ENCODE results near the gene AMBRA1.

Gene AMBRA1

DNA sequence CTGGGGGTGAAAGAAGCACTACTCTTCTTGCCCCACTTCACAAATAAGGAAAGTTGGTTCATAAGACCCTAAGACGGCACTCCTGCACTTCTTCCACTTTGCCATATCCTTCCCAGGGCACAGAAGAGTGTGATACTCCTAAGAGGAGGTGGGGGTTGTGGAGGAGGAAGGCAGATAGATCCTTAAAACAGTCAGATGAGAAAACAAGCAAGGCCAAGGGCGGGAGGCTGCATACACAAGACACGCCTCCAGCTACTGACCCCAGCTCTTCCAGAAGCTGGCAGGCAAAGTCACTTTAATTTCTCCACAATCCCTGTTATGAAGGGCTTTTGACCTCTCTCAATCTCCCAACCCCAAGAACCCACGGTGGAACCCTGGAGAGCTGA is 200.6 kb downstream of the AMBRA1 start:
- H3K36me3 ChIP-seq (ENCODE audit: control insufficient read depth, insufficient read depth, low read length) = peaks cover 8% of the 10 kb centered on the region
- no peak overlapping the region for H3K27ac ChIP-seq (ENCODE audit: low read depth, low read length)
- H3K4me3 ChIP-seq (ENCODE audit: low read length) = no peak overlapping the region
- H3K4me1 ChIP-seq (ENCODE audit: control insufficient read depth, insufficient read depth, low read length) = no peaks in the 10 kb centered on the region
- no peak overlapping the region for H3K9ac ChIP-seq (ENCODE audit: low read length)
- H3K27me3 ChIP-seq (ENCODE audit: control insufficient read depth, insufficient read depth, low read length) = peaks cover 20% of the 10 kb centered on the region

DNA sequence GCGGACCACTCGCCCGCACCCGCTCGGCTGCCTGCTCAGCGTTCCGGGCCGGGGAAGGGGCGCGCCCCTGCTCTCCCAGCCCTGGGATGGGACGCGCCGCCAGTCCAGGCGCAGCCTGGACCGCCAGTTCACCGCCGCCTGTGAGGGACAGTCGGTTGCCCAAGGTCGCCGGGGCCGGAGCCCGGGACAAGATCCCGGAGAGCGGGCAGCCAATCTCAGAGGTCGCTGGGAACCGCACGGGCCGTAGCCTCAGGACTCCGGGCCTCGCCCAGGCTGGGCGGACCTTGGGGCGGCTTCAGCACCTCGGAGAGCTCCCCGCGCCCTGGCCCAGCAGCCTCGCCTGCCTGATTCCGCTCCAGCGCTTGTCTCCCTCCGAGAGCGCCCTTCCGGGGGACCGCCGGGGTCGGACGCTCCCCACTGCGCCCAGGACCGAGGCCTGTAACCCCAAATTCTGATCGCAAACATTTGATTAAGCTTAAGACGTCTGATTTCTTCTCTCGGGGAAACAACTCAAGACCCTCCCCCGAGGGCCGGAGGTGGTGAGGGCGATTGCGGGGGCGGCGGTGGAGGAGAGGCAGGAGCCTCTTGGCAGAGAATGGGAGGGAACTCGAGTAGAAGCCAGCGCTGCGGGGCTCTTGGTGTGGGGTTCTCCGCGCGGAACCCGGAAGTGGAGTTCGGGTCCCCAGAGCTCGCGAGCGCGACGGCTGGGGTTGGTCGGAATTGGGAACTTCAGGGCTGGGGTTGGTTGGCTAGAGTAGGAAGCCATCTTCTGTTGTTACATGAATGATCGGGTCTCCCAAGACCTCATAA is 201.2 kb downstream of the AMBRA1 start:
- Histone ChIP-seq H3K4me1 (ENCODE audit: control insufficient read depth, insufficient read depth, low read length) (no peaks in the 10 kb centered on the region), H3K27me3 (ENCODE audit: control insufficient read depth, insufficient read depth, low read length) (peaks cover 20% of the 10 kb centered on the region), H3K27ac (ENCODE audit: low read depth, low read length) (no peak overlapping the region), H3K36me3 (ENCODE audit: control insufficient read depth, insufficient read depth, low read length) (peaks cover 4% of the 10 kb centered on the region), H3K4me3 (ENCODE audit: low read length) (peak overlapping the region; percentile 44), H3K9ac (ENCODE audit: low read length) (no peak overlapping the region)

DNA sequence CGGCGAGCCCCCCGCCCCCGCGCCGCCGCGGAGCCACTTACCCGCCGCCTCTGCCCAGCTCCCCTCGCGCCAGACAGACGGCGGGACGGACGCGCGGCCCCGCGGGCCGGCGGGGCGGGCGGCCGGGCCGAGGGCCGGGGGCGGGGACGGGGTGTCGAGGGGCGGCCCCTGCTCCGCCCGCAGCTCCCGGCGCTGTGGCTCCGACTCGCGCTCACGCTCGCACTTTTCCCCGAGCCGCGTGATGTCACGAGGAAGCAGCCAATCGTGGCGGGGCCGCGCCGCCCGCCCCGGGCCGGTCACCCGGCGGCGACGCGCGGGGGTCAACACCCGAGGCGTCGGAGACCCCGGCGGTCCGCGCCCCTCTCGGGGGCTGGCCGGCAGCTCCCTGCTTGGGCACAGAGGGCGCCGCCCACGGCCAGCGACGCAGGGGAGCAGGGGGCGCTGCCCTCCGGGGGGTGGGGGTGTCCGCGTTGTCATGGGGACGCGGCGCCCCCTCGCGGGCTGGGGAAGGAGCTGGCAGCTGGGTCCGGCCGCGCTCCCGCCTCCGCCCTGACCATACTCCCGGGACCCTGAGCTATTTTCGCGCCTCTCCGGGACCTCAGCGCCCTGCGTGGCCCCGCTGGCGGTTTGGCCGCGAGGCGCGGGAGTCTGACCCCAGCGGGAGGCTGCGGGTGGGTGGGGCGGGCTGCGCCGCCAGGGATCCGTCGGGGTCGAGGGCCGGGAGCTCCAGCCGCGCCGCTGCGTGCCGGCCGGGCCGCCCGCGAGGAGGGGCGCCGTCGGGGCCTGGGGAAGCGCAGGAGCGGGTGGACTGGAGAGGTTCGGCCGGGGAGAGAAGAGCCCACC is 202.0 kb downstream of the AMBRA1 start, which contains the start of gene CHRM4:
TSS of gene CHRM4 (minus strand) at position 199 of the 843 bp plus-strand sequence. CDS start 5,219 bp downstream, outside the sequence.
- Histone ChIP-seq H3K27me3 (ENCODE audit: control insufficient read depth, insufficient read depth, low read length) (peaks cover 24% of the 10 kb centered on the region), H3K27ac (ENCODE audit: low read depth, low read length) (no peak within 1 kb of the TSS), H3K4me1 (ENCODE audit: control insufficient read depth, insufficient read depth, low read length) (no peaks in the 10 kb centered on the region), H3K9ac (ENCODE audit: low read length) (no peak within 1 kb of the TSS), H3K36me3 (ENCODE audit: control insufficient read depth, insufficient read depth, low read length) (no peaks in the 10 kb centered on the region), H3K4me3 (ENCODE audit: low read length) (peak within 1 kb of the TSS; percentile 44)

DNA sequence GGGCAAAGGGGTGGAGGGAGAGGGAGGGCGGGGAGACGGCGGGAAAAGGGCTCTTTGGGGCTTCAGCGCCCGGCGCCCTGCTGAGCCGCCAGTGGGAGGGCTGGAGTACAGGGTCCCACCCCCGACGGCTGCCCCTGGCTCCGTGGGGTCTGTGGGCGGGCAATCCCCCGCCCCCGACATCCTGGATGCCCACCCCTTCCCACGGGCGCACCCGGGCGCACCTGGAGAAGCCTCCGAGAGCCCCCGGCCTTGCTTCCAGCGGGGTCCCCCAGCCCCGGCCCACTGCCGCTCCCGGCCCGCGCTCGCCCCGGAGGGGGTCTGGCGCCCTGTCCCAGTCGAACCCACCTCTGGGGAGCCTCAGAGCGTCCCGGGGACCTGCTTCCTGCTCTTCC is 202.6 kb downstream of the AMBRA1 start:
- peaks cover 27% of the 10 kb centered on the region for H3K27me3 ChIP-seq (ENCODE audit: control insufficient read depth, insufficient read depth, low read length)
- no peaks in the 10 kb centered on the region for H3K36me3 ChIP-seq (ENCODE audit: control insufficient read depth, insufficient read depth, low read length)
- H3K4me3 ChIP-seq (ENCODE audit: low read length) = no peak overlapping the region
- no peak overlapping the region for H3K27ac ChIP-seq (ENCODE audit: low read depth, low read length)
- H3K4me1 ChIP-seq (ENCODE audit: control insufficient read depth, insufficient read depth, low read length) = no peaks in the 10 kb centered on the region
- no peak overlapping the region for H3K9ac ChIP-seq (ENCODE audit: low read length)

DNA sequence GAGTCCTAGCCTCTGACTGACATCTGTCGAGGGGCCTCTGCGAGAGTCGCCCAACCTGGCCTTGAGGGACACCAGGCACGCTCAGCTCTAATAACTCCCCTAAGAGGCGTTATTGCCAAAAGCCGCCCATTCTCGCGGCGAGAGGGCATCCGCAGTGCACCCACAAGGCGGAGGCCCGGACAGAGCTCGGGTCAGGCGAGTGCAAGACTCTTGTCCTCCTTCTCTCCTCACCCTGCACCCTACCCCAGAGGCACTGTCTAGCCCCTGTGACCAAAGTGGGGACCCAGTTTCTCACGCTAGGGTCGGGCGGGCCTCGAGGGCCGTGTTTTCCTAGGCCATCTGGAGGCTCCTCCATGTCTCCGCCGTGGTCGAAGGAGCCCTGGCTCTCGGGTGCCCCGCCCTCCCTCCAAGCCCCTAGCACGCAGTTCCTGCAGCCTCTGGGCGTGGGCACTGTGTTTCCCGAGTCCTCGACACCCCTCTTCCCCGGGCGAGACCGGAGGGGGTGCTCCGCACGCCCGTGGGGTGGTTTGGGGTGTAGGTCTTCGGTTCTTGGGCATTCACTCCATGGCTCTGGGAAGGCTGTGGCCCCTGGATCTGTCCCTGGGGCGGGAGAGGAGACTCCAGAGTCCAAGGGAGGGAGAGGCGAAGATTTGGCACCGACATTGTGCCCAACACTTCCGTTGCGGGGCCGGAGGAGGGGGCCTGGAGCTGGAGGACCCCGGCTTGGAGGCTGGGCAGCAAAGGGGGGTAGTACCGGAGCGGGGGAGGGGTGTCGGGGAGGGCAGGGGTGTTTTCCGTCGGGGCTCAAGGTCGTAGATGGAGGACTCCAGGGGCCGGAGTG is 203.3 kb downstream of the AMBRA1 start:
- Histone ChIP-seq H3K4me3 (ENCODE audit: low read length) (no peak overlapping the region), H3K36me3 (ENCODE audit: control insufficient read depth, insufficient read depth, low read length) (no peaks in the 10 kb centered on the region), H3K4me1 (ENCODE audit: control insufficient read depth, insufficient read depth, low read length) (no peaks in the 10 kb centered on the region), H3K27me3 (ENCODE audit: control insufficient read depth, insufficient read depth, low read length) (peaks cover 27% of the 10 kb centered on the region), H3K27ac (ENCODE audit: low read depth, low read length) (no peak overlapping the region), H3K9ac (ENCODE audit: low read length) (no peak overlapping the region)

DNA sequence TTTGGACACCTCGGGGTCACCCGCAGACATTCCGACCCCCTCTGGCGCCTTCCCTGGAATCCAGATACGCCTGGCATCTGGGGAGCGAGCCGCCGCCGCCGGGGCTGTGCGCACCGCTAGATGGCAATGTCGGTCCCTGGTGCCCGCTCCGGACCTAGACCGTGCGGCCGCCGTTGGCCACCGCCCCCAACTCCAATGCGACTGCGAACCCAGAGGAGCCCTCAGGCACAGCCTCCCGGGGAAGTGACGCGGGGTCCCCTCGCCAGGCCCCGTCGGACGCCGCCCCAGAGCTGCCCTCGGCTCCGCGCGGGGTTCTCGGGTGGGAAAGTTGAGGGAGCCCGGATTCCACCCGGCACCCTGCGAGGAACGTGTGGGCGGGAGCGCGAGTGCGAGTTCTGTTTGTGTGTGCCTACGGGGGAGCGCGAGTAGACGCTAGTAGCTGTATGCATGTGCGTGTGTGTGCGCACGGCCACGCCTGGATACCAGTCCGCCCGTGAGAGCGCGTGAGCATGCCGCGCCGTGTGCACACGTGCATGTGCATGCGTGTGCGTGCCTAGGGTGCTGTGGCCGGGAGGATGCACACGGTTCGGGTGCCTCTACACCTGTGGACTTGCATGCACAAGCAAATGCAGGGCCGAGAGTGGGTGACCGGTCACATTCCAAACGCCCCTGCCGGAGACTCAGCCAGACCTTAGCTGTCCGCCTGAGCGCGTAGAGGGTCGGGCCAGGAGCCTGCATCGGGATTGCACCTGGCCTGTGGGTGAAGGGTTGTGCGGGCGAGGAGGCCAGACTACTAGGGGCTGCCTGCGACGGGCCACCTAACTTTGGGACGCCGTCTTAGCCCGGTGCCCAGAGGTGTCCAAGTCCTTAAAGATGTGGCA is 204.1 kb downstream of the AMBRA1 start:
- Histone ChIP-seq H3K4me1 (ENCODE audit: control insufficient read depth, insufficient read depth, low read length) (no peaks in the 10 kb centered on the region), H3K27ac (ENCODE audit: low read depth, low read length) (no peak overlapping the region), H3K9ac (ENCODE audit: low read length) (no peak overlapping the region), H3K4me3 (ENCODE audit: low read length) (peak overlapping the region; percentile 61), H3K36me3 (ENCODE audit: control insufficient read depth, insufficient read depth, low read length) (no peaks in the 10 kb centered on the region), H3K27me3 (ENCODE audit: control insufficient read depth, insufficient read depth, low read length) (peaks cover 33% of the 10 kb centered on the region)

DNA sequence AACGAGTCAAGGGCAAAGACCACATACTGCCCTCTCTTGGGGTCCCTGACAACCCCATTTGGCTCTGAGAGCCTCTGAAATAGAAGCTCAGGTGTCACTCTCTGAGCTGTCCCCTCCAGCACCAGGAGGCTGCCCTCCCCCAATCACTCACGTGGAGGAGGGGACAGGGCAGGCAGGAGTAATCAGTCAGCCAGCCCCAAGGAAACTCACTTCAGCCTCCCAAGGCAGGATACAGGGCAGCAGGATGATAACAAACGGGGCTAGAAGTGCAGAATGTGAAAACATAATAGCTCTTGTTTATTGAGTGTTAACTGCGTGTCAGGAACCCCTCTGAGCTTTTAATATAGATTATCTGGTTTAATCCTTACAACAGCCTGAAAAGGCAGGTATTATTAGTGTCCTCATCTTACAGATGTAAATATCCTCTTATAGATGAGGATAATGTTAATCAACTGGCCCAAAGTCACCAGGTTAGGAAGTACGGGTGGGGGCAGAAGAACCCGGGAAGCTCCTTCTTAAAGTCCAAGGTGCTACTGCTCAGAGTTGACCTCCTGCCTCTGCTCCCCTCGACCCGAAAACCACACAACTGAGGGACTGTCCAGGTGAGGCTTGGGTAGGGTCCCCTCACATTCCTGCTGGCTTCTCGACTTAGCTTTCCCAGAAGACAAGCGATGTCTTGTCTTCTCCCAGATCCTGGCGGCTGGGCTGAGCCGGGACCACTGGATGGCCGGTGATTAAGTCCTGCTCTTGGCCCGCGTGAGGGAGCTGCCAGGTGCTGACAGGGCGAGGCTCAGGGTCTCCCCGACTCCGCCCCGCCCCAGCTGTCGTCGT is 205.0 kb downstream of the AMBRA1 start:
- Histone ChIP-seq H3K36me3 (ENCODE audit: control insufficient read depth, insufficient read depth, low read length) (no peaks in the 10 kb centered on the region), H3K9ac (ENCODE audit: low read length) (no peak overlapping the region), H3K4me1 (ENCODE audit: control insufficient read depth, insufficient read depth, low read length) (no peaks in the 10 kb centered on the region), H3K27me3 (ENCODE audit: control insufficient read depth, insufficient read depth, low read length) (peaks cover 36% of the 10 kb centered on the region), H3K4me3 (ENCODE audit: low read length) (no peak overlapping the region), H3K27ac (ENCODE audit: low read depth, low read length) (no peak overlapping the region)

DNA sequence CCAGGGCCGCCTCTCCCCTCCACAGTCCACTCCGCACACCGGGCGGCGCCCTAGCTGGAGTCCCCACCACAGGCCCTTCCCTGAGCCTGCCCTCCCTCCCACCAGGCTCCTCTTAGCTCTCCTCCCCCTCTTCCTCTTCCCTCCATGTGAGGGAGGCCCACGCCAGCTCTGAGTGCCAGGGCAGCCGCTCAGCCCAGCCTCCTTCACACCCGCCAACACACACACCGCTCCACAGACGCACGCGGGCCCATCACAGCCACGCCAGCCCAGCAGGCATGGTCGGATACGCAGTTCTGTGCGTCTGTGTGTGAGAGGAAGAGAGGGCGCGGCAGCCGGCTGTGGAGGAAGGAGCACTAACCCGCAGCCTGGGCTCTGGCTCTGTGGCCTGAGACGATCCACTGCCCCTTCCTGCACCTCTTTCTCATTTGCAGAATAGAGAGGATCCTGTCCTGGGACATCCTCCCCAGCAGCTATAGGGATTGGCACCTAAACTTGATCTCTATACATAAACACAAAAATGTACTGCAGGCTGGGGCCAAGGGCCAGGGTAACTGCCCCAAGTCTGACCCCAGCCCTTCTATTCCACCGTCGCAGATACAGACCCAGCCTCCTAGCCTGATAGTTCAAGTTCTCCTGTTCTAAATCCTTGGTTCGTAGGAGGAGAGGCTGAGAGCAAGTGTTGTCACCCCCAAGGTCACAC is 205.8 kb downstream of the AMBRA1 start:
- Histone ChIP-seq H3K9ac (ENCODE audit: low read length) (no peak overlapping the region), H3K36me3 (ENCODE audit: control insufficient read depth, insufficient read depth, low read length) (no peaks in the 10 kb centered on the region), H3K4me3 (ENCODE audit: low read length) (no peak overlapping the region), H3K27me3 (ENCODE audit: control insufficient read depth, insufficient read depth, low read length) (peaks cover 36% of the 10 kb centered on the region), H3K4me1 (ENCODE audit: control insufficient read depth, insufficient read depth, low read length) (no peaks in the 10 kb centered on the region), H3K27ac (ENCODE audit: low read depth, low read length) (no peak overlapping the region)

DNA sequence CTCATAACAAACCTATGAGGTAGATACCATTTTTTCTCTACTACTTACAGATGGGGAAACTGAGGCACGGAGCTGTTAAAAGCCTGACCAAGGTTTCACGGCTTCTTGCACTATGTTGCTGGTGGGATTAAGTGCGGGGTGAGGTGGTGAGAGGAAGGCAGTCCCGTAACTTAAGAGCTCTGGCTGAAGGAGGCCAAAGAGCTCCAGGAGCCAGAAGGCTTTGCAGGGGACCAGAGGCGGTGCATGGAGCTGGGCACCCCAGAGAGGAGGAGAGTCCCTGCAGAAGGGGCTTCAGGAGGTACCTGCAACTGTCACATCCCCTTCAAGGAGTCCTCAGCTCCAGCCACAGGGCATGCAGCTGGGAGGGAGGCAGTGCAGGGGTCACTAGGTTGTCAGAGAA is 206.4 kb downstream of the AMBRA1 start:
- Histone ChIP-seq H3K27ac (ENCODE audit: low read depth, low read length) (no peak overlapping the region), H3K27me3 (ENCODE audit: control insufficient read depth, insufficient read depth, low read length) (peaks cover 36% of the 10 kb centered on the region), H3K9ac (ENCODE audit: low read length) (no peak overlapping the region), H3K36me3 (ENCODE audit: control insufficient read depth, insufficient read depth, low read length) (no peaks in the 10 kb centered on the region), H3K4me3 (ENCODE audit: low read length) (no peak overlapping the region), H3K4me1 (ENCODE audit: control insufficient read depth, insufficient read depth, low read length) (peaks cover 1% of the 10 kb centered on the region)

DNA sequence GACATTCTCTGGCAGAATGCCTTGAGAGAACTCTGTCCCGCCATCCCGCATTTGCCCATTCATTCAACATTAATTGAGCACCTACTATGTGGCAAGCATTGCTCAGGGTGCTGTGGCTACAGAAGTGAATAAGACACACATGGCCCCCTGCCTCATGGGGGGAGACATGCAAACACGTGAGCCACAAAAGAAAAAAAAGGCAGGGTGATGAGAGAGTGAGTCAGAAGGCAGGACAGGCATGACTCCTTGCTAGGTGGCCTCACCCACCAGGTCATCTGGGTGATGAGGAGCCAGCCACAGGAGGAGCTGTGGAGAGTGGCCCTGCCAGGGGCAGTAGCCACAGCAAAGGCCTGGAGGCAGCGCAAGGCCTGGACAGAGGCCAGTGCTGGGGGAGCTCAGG is 207.1 kb downstream of the AMBRA1 start:
- Histone ChIP-seq H3K36me3 (ENCODE audit: control insufficient read depth, insufficient read depth, low read length) (no peaks in the 10 kb centered on the region), H3K9ac (ENCODE audit: low read length) (no peak overlapping the region), H3K27me3 (ENCODE audit: control insufficient read depth, insufficient read depth, low read length) (peaks cover 41% of the 10 kb centered on the region), H3K4me1 (ENCODE audit: control insufficient read depth, insufficient read depth, low read length) (peaks cover 3% of the 10 kb centered on the region), H3K27ac (ENCODE audit: low read depth, low read length) (no peak overlapping the region), H3K4me3 (ENCODE audit: low read length) (no peak overlapping the region)
